Measurements from ENCODE around the gene GJC1.

GJC1 gene

DNA sequence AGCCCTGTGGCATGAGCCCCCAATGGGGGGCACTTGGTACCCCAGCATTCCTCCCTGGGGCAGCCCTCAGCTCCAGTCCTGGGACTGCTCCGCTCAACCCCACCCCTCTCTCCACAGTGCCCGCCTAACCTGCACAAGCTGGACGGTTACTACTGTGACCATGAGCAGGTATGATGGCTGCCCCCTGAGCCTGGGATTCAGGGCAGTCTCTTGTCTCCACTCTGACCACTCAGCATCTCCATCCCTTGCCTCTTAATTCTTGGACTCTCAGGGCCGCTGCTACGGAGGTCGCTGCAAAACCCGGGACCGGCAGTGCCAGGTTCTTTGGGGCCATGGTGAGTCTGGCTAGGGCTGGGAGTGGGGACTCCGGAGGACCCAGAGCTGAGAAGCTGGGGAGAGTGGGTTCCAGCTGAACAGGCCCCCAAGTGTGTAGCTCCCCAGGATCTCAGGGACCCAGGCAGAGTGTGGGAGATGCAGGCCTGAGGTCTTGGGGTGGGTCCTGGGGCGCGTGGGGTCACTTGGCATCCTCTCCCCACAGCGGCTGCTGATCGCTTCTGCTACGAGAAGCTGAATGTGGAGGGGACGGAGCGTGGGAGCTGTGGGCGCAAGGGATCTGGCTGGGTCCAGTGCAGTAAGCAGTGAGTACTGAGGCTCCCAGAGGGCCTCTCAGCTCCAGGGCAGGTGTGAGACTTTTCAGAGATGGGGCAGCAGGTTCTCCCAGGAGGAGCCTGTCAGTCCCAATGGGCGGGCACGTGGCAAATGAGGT is 53.3 kb downstream of the GJC1 start:
- no peak for DNase-seq

DNA sequence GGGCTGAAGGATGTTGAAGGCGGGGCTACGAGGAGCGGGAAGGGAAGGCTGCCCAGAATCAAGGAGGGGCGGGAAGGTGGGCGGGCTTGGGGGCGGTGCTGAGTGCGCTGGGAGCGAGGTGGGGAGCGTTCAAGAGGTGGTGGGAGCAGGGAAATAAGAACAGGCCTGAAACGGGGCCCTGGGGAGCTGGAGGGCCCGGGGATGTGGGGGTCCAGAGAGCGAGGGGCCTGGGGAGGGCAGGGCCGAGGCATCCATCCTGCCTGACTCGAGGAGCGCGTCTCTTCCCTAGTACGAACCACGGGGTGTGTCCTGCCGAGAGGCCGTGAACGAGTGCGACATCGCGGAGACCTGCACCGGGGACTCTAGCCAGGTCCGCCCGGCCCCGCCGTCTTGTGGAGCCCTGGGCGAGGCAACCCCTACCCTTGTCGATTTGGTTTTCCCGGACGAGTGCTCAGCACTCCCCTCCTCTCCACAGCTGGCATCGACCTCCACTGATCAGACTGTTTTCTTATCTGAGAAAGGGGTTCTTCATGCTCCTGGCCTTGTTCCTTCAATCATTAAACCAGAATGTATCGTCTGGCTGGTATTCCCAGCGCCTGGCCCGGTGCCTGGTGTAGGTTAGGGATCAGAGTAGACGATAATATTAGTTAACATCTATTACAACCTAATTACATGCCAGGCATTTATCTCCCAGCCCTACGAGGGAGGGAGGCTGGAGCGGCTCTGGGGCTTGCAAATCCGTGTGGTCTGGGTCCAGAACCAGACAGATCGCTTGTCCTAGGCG is 54.1 kb downstream of the GJC1 start:
- DNase-seq, result peak in 2 of 14 donors; percentile 74 to 80

DNA sequence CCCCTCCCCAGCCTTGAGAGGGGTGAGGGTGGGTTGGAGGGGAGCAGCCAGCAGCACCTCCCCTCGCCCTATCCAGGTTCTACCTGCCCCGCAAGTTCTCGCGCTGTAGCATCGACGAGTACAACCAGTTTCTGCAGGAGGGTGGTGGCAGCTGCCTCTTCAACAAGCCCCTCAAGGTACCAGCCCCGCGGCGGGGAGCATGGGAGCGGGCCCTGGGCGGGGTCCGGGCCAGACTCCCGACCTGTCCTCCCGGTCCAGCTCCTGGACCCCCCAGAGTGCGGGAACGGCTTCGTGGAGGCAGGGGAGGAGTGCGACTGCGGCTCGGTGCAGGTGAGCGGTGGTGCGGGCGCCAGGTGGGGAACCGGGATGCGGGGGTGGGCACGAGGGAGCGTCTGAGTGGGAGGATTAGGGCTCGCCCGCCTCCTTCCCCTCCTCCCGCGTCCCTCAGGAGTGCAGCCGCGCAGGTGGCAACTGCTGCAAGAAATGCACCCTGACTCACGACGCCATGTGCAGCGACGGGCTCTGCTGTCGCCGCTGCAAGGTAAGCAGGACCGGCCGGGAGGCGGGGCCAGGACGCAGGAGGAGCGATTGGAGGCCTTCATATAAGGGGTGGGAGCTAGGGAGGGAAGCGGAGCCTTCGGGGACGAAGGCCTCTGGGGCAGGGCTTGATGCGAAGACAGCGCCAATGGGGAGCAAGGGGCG is 54.8 kb downstream of the GJC1 start:
- peak in 12 of 14 donors; percentile 13 to 99 (median 85) for DNase-seq

DNA sequence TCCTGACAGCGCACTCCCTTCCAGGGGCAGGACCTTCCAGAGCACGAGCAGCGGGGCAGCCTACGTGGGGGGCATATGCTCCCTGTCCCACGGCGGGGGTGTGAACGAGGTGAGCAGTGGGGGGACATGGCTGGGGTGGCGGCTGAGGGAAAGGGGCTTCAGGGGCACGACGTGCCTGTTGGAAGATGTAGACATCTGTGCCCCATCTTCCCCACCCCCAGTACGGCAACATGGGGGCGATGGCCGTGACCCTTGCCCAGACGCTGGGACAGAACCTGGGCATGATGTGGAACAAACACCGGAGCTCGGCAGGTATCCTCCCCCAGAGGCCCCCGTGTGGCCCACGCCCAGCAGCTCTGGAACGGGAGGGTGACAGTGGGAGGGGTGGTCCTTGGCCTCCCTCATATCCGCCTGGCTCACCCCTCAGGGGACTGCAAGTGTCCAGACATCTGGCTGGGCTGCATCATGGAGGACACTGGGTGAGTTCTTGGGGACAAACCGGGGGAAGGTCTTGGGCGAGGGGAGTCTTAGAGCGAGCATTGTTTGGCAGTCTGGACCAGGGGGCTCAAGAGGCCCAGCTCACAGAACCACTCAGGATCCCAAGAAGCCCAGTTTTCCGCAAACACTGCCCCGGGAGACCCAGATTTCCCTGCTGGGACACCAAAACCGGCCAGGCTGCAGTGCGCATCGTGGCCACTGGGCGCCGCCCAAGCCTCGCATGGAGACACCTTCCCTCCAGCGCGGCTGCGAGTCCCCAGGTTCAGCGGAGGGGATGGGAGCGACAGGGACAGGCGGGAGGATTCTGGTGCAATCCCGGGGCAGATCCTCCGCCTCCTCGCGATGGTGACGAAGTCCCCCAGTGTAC is 55.6 kb downstream of the GJC1 start:
- DNase-seq, result peak in 12 of 14 donors; percentile 28 to 78 (median 52)

DNA sequence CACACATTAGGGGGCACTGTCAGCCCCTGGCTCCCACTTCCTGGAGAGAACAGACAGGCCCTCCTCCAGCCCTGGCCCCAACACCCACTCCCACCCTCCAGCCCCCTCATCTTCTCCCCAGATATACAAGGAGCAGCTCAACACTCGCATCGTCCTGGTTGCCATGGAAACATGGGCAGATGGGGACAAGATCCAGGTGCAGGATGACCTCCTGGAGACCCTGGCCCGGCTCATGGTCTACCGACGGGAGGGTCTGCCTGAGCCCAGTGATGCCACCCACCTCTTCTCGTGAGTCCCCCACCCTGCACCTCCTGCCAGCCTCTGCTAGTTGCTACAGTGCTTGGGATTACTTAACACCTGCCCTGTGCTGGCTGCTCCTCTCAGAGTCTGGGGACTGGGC is 56.9 kb downstream of the GJC1 start:
- no peak for DNase-seq

DNA sequence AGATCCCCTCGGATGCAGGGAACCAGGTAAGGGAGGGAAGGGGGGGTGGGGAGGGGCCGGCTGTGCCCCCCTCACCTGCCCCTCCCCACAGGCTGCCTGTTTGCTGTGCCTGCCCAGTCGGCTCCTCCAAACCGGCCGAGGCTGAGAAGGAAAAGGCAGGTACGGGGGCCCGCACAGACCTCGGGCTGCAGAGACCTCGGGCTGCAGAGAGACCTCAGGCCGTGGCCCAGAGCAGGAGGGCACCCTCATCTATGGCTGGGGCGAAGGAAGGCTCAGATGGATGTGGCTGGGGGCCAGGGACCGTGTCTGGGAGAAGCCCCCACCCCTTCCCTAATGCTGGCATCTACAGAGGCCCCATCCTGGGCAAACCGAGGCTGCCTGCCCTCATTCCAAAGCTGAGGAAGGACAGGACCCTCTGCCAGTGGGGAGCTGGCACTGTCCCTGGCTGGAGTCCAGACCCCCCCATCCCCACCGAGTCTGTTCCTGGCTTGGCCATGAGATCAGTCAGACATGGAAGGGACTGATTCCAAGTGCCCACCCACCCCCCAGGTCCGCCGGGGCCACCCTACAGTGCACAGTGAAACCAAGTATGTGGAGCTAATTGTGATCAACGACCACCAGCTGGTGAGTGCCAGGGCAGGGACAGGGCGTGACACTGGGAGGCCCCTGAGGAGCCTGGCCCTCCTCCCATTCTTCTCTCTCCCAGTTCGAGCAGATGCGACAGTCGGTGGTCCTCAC is 57.6 kb downstream of the GJC1 start:
- DNase-seq, result no peak

DNA sequence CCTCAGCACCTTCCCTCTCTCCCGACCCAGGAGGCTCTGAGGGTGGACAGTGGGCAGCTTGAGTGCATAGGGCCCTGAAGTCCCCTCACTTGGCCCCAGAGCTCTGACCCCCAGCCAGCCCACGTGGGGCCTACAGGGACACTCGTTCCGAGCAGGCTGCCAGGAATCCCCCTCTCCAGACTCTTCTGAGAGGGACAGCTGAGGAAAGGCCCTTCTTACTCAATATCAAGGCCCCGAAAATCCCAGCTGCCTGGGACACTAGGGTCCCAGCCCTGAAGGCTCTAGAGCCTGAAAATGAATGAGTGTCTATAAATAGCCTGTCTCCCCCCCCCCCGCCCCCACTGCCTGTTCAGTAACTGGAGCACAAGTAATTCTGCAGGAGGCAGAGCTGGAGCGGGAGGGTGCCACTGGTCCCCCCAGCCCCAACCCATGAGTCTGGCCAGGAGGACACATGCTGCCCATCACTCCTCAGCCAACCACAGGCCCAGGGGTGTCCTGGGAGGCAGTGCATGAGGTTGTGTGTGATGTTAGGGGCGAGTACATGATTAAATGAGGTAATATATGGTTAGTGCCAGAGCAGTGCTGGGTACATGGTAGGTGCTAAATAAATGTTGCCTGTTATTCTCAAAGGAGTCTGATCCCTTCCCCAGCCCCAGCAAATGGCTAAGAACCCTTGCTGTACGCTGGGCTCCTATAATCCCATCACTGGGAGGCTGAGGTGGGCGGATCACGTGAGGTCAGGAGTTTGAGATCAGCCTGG is 59.7 kb downstream of the GJC1 start:
- DNase-seq, result peak in 1 of 14 donors; percentile 33

DNA sequence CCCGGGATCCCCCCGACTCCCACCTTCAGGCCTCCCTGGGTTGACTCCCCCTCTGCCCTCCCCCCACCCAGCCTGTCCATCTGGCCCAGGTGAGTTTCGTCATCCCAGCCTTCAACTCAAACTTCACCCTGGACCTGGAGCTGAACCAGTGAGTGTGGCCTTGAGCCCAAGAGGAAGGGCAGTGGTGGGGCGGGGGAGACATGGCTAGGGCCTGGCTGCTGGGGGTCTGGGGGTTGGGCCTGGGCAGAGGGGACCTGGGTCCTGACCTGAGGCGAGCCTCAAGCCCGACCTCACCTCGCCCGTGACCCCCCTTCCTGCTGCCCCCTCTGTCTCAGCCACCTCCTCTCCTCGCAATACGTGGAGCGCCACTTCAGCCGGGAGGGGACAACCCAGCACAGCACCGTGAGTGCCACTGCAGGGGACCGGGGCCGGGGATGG is 60.4 kb downstream of the GJC1 start:
- DNase-seq, result no peak

DNA sequence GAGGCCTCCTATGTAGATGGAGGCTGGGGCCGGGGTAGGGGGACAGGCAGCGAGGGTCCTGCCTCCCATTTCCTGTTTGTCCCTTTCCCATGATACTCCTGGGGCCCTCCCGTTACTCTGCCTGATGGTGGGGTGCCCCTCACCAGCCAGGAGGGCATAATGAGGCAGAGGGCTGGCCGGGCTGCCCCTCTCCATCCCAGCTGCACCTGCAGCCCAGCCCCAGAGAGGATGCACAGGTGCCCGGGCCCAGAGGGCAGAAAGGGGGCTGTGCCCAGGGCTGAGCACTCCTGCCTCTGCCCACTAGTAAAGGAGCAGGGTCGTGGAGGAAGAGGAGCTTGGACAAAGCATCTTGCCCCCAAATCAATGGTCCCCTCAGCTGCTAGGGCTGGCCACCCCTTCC is 60.9 kb downstream of the GJC1 start:
- no peak for DNase-seq

DNA sequence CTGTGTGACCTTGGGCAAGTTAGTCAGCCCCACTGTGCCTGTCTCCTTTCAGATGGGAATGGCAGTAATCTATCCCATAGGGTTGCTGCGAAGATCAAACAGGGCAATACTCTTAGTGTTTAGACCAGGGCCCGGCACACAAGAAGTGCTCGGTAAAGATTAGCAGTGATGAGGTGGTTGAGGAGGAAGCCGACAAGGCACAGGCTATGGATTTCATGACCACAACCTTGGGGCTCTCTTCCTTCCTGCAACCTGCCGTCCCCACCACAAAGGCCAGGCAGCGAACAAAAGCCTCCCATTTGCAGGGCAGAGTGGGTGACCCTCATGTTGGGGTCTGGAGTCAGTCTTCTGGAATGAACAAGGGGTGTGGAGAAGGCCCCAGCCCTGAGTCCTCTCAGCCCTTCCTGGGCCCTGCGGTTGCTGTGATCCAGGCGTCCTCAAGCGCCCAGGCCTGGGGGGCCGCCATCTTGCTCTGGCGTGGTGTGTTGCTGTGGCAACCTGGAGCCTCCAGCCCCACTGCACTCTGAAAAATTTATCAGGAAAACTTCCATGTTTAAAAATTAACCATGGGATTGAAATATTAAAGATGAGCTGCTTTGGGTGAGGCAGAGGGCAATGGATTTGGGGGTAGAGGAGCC is 61.5 kb downstream of the GJC1 start:
- no peak for DNase-seq

DNA sequence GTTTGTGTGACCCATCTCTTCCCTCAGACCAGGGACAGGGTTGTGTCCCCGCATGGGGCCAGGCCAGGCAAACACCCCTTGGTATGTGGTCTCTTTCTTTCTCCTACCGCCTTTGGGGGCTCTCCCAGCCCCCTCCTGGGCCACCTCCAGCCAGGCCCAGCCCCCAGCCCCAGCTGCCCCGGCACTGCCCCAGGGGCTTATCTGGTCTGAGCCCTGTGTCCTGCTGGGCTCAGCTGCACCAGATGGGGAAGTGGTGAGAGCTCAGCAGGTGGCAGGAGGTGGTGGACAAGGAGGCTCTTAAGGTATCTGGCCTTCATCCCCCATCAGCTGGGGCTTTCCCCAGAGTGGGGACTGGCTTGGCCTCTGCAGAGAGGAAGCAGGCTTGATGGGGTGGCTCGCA is 62.6 kb downstream of the GJC1 start:
- DNase-seq, result no peak

DNA sequence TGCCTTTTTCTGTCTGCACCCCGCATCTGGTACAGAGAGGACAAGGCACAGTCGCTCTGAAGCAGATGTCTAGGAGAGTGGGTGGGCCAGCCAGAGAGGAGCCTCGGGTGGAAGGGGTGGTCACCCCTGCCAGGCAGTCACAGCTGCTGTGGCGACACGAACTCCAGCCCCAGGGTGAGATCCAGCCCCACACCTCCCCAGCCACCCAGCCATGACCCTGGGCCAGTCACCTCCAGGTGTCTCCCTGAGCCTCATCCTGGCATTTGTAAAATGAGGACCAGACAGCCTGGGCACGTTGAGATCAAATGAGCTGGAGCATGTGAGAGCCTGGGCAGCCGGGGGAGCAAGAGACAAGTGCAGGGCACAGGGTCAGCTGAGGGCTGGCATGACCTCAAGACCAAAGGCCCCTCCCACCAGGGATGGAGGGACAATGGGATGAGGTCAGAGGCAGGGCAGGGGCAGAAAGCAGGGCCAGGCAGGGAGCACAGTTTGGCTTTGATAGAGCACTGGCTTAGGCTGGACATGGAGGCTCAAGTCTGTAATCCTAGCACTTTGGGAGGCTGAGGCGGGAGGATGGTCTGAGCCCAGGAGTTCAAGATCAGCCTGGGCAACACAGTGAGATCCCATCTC is 63.6 kb downstream of the GJC1 start:
- peak in 1 of 14 donors; percentile 16 for DNase-seq

DNA sequence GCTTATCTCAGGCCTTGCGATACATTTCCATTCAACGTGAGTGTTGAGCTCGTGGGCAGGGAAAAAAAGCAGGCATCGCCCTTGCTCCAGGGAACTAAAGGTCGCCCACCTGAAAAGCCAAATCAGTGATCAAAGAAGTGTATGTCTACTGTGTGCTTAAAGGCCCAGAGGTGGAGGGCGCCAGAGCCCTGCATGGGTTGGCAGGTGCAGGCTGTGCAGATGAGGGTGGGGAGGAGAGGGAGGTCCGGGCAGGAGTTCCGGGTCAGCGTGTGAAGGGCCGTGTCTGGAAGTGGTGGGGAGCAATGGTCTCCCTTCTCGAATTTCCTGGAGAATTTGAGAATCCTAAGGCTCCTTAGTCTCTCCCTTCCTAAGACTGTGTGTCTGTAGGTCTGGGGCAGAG is 64.1 kb downstream of the GJC1 start:
- no peak for DNase-seq

DNA sequence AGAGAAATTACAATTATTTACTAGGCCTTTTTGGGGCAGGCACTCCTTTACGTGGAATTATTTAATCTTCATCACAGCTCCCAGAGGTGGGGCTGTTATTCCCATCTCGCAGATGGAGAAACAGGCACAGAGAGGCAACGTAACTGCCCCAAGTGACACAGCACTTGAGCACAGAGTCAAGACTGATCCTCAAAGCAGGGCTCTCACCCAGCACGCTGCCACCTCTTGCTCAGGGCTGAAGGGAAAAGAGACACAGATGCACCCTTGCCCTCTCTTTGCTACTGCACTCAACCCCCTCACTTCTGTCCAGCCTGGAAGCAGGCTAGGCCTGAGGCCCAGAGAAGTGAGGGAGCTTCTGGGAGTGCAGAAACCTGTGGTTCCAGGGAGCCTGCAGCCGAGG is 66.9 kb downstream of the GJC1 start:
- DNase-seq, result no peak

DNA sequence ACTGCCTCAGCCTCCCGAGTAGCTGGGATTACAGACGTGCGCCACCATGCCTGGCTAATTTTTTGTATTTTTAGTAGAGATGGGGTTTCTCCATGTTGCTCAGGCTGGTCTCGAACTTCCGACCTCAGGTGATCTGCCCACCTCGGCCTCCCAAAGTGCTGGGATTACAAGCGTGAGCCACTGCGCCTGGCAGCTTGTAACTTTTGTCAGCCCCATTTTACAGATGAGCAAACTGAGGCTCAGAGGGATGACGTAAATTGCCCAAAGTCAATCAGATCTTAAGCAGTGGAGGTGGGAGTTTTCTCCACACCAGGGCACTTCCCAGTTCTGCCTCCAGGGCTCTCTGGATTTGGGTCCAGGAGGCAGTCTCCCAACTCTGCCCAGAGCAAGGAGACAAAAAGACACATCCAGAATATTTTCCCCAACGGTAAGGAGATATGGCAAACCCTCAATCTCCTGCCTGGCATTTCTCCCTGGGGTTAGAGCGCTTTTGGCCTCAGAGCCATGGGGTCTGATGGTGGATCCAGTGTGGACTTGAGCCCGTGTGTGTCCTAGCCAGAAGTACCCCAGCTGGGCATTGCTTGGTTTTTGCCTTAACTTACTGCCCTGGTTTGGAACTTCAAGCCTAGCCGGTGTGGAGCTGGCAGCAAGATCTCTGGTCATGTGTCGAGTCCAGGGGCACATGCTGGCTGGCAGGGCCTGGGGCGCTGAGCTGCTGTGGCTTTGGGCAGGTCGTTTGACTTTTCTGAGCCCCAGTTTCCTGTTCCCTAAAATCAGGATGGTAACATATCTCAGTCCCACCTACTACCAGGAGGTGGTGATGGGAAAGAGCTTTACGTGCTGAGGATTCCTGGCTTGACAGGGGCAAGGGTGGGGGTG is 67.9 kb downstream of the GJC1 start:
- no peak for DNase-seq

DNA sequence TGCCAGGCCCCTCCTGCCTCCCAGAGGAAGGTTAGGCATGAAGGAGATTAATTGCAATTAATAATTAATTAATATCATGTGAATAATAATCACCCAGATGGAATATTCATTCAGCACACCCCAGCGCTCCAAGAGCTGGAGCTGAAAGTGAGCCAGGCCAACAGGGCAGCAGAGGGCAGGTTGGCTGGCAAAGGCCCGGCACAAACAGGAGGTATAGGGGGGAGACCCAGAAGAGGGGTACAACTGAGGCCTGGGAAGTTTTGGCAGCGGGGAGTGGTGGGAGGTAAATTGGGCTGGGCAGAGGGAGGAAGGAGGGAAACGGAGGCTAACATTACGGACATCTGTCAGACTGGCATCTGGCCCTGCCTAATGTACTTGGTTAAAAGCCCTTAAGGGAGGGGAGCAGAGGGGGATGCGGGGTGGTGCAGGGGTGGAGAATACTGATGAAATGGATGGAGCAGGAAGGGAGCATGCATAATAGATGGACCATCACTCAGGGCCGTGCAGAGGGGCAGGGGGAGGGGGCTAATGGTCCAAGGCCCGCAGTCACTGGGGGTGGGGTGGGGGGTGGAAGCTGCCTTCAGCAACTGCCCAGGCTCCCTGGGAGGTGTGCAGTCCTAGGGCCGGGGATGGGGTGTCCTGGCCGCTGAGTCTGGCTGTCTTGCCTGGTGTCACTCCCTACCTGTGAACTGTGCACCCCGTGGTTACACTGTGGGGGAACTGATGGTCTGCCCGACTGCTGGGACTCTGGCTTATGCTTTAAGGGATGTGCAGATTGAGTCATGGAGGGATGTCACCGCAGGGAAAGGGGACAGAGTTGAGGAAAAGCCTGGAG is 69.4 kb downstream of the GJC1 start:
- no peak for DNase-seq

DNA sequence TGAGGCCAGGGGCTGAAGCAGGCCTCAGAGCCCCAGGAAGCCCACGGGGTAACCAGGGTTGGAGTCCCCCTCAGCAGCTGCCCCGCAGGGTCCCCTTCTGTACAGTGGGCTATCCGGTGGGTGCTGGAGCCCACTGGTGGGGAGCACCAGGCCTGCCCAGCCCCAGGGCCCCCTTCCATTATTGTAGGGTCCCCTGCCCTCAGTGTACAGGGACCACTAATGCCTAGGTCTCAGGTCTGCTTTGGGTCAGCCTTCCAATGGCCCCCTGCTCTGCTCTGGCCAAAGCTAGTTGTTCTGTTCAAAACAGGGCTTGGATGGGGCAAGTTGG is 70.2 kb downstream of the GJC1 start:
- no peak for DNase-seq

All from C1 segment of cervical spinal cord (tissue), 14 donors.